SK-MEL-5 (cell line): ENCODE data around the gene FGD5. TPM values are rescaled to one million over a fixed set of nuclear protein-coding genes. Genes with fewer than 3 reads are reported as not detected.

ENCODE experiments used
- DNase-seq: peaks from one replicate; pipeline ENCODE4 v3.0.0-alpha.2; 2016; ENCODE audit warnings: low read depth, low spot score
- in situ Hi-C: cut with HindIII; loops from 2 replicates; pipeline ENCODE4 v1.10.0; 2016; ENCODE audit warnings: low sequenced_read_pairs, high pct_unique_total_duplicates, low pct_unique_long_range_greater_than_20kb
- total RNA-seq: library from RNA; depleted of rRNA; stranded (reverse); fragments of >200 nt; shearing (Covaris generic); gene quantifications from 2 replicates; pipeline ENCODE4 v1.2.3, GENCODE V29; 2014

The FGD5 gene
- total RNA-seq, 1 experiment from 2014 or later: not detected

GRCh38 chr3:14784087-14784681 is 34.6 kb upstream of the FGD5 start:
- no peak for DNase-seq
- in situ Hi-C loops: no loop called here

GRCh38 chr3:14785207-14786155 is 33.3 kb upstream of the FGD5 start:
- in situ Hi-C loops: no loop called here
- no peak for DNase-seq

GRCh38 chr3:14786369-14786768 is 32.4 kb upstream of the FGD5 start:
- DNase-seq: no peak
- in situ Hi-C loops: no loop called here

- in situ Hi-C loops: no loop called here
- DNase-seq: no peak
These were observed 31.1 kb upstream of the FGD5 start for GRCh38 chr3:14787630-14788029.

DNA sequence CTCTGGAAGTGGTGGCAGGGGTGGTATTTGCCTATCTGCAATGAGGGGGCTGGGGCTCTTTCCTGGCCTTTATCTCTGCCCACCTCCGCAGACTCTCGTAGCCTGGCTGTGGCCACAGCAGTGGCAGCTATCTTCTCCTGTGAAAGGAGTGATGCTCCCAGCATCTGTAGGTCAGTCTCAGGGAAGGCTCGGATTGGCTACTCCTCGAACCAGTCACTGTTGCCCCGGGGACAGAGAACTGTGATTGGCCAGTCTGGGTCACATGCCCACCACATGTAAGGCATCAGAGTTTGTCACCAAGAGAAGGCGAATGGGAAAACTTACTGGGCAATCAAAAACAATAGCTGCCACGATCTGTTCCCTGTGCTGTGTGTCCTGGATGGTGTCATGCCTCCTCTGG is 30.1 kb upstream of the FGD5 start:
- peak; percentile 24 for DNase-seq
- in situ Hi-C loops: no loop called here

DNA sequence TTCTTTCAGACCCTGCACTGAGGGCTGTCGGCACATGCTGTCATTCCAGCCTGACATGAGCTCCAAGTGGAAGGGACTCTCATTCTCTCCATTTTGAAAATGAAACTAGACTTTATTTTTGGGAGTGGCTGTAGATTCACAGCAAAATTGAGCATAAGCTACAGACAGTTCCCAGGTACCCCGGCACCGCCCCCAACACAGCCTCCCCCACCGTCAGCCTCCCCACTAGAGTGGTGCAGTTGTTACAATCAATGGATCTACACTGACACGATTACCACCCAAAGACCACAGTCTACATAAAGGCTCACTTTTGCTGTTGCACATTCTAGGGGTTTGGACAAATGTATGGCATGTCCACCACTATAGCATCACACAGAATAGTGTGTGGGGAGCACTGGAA is 29.5 kb upstream of the FGD5 start:
- in situ Hi-C loops: no loop called here
- no peak for DNase-seq

DNA sequence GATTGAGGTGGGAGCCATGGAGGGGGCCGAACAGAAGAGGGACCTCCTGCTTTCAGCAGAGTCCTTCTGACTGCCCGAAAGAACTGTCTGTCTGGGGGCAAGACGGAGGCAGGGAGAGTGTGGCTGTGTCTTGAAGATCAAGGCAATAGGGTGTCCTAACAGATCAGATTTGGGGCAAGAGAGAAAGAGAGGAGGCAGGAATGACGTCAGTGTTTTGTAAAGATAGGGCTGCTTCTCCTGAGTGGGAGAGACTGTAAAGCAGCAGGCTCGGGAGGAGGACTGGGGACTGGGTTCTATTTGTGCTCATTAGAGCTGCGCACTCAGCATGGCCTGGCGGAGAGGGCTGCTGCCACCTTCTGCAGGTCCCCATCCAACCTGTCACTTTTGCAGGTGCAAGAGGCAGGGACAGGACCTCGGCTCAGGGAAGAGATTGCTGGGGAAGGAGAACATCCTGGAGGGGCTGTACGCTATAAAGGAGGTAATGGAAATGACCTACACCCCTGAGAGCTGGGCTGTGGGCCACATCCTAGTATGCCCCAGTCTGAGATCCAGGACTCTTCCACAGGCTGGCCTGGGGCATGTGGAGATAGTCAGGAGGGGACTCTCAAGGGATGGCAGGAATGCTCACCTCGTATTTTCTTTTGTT is 29.0 kb upstream of the FGD5 start:
- in situ Hi-C loops: no loop called here
- DNase-seq: no peak

DNA sequence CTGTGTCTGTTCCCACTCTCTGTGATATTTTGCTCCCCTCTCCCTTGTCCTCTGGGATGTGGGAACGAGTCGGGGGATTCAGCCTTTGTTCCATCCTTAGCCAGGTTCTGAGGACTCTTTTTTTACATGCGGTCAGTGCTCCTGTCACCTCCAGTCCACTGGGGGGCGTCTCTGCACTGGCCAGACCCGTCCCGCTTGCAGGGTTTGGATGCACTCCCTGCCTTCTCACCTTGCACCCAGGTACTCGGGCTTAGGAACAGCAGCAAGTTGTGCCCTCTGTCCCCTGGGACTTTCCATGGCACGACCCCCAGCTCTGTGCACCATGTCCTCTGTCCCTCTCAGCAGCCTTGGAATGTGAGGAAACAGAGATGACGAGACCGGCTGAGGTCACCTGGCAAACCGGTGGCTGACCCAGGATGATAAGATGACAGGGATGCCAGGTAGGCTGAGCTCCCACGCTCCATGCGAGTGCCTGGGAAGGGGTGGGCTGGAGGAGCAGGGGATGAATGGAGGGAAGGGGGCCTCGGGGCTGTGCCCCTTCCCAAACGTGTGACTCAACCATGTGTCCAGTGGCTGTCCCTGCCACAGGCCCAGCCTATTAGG is 27.3 kb upstream of the FGD5 start:
- DNase-seq: peak; percentile 61
- in situ Hi-C loops: no loop called here

DNA sequence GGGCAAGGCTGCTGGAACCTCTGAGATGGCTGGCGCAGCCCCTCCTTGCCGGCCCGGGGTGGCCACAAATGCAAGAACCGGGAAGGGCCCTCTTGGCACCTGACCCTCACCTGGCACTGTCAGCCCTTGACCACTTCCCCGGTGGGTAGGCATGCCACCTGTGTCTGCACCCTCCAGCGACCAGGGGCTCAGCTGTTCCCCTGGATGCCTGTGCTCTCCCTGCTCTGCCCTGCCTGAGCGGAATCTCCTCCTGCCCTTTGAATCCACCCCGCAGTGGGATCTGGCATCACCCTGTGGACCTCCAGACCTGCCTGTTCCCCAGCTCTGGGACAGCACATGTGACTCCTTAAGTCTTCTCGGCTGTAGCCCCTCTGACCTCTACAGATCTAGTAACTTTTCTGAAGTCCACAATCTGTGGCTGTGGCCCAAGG is 26.1 kb upstream of the FGD5 start:
- in situ Hi-C loops: no loop called here
- DNase-seq: no peak

DNA sequence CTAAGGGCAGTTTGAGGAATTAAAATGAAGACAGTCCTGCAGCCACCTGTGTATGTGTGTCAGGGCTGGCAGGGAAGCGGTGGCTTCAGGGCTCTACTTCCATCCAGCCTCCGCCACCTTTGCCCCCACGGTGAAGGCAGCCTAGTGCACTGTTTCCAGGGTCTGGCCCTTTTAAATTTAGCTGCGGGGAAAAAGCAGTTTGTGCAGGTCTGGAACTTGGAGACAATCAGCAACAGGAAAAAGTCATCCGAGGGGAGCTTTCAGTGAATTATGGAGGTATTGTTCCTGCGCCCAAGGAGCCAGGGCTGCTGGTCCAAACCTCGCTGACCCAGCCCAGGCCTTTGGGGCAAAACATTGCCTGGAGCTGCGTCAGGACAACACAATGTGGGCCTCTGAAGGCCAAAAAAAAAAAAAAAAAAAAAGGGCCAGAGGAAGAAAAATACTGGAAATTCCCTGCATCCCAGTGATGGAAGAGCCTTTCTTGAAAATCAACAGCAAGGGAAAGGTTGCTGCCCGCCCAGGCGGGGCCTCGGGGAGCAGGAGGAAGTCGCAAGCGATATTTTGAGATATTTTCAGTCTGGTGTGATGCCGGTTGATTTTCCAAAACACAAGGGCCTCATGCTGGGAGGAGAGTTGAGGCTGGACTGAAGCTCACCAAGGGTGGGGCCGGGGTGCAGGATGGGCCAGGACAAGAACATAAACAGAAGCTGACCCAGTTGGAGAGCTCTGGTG is 25.5 kb upstream of the FGD5 start:
- DNase-seq: no peak
- in situ Hi-C loops: no loop called here

DNA sequence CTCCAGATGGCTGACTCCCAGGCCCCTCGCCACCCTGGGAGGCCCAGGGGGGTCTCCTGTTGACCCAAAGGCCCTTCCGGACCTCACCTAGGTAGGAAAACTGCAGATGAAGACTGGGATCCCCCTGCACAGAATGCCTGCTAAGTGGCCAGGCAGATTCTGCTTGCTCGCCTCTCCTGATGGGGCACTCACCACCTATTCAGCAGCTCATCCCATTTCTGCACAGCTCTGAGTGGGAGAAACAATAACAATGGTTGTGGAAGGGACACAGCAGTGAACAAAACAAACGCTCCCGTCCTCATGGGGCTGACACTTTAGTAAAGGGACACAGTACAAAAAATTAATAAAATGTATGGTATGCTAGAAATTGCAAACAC is 24.9 kb upstream of the FGD5 start:
- no peak for DNase-seq
- in situ Hi-C loops: no loop called here

GRCh38 chr3:14794435-14794834 is 24.3 kb upstream of the FGD5 start:
- no peak for DNase-seq
- in situ Hi-C loops: no loop called here

DNA sequence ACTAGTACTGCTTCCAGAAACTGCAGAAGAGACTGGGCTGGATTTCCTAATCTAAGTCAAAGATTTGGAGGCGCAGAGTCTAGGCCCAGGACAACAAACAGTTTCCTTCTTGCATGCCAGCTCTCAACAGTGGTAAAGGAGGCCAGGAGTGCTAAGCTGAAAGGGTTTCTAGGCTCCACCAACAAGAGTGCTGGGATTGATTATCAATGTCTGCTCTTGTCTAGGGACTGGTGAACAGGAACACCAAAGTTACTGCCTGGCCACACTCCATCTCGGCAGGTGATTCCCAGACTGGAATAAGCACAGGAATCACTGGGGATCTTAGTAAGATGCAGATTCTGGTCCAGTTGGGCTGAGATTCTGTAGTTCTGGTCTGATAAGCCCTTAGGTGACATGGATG is 22.8 kb upstream of the FGD5 start:
- in situ Hi-C loops: no loop called here
- no peak for DNase-seq

GRCh38 chr3:14796403-14797077 is 22.2 kb upstream of the FGD5 start:
- in situ Hi-C loops: no loop called here
- DNase-seq: no peak

DNA sequence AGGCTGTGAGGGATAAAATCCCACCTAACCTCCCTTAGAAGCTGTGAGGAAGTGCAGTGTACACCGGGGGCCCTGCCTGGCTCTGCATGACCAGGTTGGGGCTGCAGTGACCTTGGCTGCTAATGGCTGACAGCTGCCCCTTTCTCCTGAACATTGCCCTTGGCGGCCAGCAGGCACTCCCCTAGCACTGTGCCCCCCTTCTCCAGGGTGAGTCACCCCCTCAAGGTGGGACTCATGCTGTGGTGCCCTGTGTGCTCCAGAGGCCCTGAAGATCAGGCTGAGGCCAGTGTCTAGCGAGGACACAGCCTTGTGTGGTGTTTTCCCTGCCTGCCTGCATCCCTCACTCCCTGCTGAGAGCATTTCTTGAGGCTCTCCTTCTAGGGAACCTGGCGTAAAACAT is 21.0 kb upstream of the FGD5 start:
- no peak for DNase-seq
- in situ Hi-C loops: no loop called here

DNA sequence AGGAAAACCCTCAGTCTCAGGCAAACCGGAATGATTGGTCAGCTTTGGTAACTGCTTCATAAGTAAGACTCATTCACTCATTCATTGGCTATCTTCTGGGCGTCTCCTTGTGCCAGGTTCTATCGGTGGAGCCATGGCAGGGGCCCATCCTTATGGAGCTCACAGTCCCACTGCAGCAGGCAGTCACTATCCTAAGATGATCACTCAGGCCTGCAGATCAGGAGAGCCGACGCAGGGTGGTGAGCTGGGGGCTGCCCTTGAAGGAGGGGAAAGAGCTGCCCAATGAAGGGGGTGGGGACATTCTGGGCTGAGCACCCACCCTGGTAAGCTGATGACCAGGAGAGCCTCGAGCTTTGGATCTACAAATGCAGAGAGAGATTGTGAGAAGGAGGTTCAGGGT is 20.5 kb upstream of the FGD5 start:
- no peak for DNase-seq
- in situ Hi-C loops: no loop called here

DNA sequence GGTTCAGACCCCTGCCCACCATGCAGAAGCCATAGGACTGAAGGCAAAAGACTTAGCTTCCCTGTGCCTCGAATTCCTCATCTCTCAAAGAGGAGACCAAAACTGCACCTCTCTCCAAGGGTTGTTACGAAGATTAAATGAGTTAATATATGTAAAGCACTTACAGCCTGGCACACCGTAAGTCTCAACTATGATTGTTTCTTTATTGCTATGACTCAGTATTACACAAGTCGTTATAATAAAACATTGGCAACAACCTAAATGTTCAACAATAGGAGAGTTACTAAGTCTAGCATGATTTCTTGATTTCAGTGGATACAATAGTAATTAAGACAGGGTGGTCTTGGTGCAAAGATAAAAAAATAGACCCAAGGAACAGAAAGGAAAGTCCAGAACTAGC is 19.6 kb upstream of the FGD5 start:
- in situ Hi-C loops: no loop called here

More for the DNA sequence above, 19.6 kb upstream of the FGD5 start:
- DNase-seq: no peak
